Measurements from ENCODE around the gene KCNN1. TPM values are rescaled to one million over a fixed set of nuclear protein-coding genes. Genes with fewer than 3 reads are reported as not detected.

Gene KCNN1
- total and polyA plus RNA-seq, 9 of the 15 experiments (the other 6 are each of a cell fraction or from before 2014, with no cell fraction given), result 0.01 to 6.2 (median 0.72) TPM

DNA sequence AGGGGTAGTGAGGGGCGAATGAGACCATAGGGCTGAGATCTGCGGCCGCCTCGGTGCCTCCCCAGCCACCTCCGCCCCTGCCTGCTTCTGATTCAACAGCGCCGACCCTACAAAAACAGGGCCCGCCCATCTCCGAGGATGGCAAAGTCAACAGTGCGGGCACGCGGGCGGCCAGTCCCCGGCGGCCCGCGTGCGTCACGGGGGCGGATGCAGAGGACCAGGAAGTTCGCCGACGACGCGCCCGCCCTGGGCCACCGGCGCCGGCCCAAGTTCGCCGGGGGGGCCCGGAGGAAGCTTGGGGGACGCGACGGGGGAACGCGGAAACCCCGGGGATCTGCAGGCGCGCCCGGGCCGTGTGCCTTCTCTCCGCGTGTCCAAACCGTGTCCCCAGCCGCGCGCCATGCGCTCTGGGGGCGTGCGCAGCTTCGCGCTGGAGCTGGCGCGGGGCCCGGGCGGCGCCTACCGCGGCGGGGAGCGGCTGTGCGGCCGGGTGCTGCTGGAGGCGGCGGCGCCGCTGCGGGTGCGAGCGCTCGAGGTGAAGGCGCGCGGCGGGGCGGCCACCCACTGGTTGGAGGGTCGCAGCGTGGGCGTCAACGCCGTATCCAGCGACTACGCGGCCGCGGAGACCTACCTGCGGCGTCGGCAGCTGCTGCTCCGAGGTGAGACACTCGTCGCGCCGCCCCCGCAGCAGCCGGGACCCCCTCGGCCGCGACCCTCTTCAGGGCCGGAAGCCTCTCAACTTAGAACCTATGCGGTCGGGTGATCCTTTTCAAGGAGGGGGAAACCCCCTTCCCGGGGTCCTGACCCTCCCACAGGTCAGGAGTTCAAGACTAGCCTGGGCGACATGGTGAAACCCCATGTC, 34.2 kb downstream of the KCNN1 start (continued):
- TF ChIP-seq ZBTB8A (IDR thresholded peaks at IDR 0.05; ENCODE audit: partially characterized antibody) (no peak), DDX20 (tag; IDR thresholded peaks at IDR 0.05; ENCODE audit: low read depth) (no peak), PPARD (CRISPR knock-in tag; IDR thresholded peaks at IDR 0.05) (no peak), RBM14 (IDR thresholded peaks at IDR 0.05; ENCODE audit: borderline replicate concordance, insufficient read depth, low read depth, low read length) (0 out of 2 replicates have a peak, but pooled peaks have one; percentile 42), HDAC2 (IDR thresholded peaks at IDR 0.05) (no peak), CREM (IDR thresholded peaks at IDR 0.05; ENCODE audit: low read depth) (peak; percentile 75), ATF7 (IDR thresholded peaks at IDR 0.05) (peak; percentile 73), PRPF4 (IDR thresholded peaks at IDR 0.05; ENCODE audit: insufficient read depth, low read depth, low read length, poor library complexity, severe bottlenecking) (no peak), NR2C2 (CRISPR knock-in tag; IDR thresholded peaks at IDR 0.05) (no peak), NR2C2 (tag; IDR thresholded peaks at IDR 0.05) (peak; percentile 69; the same call in 1 of the 2 replicates), NRF1 (conservative IDR thresholded peaks at IDR 0.05 in 1 of 2, IDR thresholded peaks at IDR 0.05 in 1 of 2) (peak; percentile 85 to 87), POLR2A (conservative IDR thresholded peaks at IDR 0.05) (peak; percentile 73), CXXC5 (CRISPR knock-in tag; IDR thresholded peaks at IDR 0.05) (peak; percentile 94), ESRRB (CRISPR knock-in tag; IDR thresholded peaks at IDR 0.05; ENCODE audit: borderline replicate concordance) (no peak), SMAD4 (CRISPR knock-in tag; conservative IDR thresholded peaks at IDR 0.05) (peak; percentile 90), ZKSCAN8 (CRISPR knock-in tag; IDR thresholded peaks at IDR 0.05) (0 out of 2 replicates have a peak, but pooled peaks have one; percentile 11)
- TF ChIP-seq, protein P1, sequence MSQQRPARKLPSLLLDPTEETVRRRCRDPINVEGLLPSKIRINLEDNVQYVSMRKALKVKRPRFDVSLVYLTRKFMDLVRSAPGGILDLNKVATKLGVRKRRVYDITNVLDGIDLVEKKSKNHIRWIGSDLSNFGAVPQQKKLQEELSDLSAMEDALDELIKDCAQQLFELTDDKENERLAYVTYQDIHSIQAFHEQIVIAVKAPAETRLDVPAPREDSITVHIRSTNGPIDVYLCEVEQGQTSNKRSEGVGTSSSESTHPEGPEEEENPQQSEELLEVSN (IDR thresholded peaks at IDR 0.05; ENCODE audit: borderline replicate concordance in 1 of 2, extremely low read depth in 1 of 2, insufficient read depth in 1 of 2, insufficient read length in 1 of 2, low read depth in 1 of 2, low read length in 1 of 2, poor library complexity in 1 of 2, severe bottlenecking in 1 of 2), result peak; percentile 87 to 93
- TF ChIP-seq, protein P2, sequence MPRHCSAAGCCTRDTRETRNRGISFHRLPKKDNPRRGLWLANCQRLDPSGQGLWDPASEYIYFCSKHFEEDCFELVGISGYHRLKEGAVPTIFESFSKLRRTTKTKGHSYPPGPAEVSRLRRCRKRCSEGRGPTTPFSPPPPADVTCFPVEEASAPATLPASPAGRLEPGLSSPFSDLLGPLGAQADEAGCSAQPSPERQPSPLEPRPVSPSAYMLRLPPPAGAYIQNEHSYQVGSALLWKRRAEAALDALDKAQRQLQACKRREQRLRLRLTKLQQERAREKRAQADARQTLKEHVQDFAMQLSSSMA (CRISPR knock-in tag; IDR thresholded peaks at IDR 0.05), result no peak
- TF ChIP-seq, protein P3, sequence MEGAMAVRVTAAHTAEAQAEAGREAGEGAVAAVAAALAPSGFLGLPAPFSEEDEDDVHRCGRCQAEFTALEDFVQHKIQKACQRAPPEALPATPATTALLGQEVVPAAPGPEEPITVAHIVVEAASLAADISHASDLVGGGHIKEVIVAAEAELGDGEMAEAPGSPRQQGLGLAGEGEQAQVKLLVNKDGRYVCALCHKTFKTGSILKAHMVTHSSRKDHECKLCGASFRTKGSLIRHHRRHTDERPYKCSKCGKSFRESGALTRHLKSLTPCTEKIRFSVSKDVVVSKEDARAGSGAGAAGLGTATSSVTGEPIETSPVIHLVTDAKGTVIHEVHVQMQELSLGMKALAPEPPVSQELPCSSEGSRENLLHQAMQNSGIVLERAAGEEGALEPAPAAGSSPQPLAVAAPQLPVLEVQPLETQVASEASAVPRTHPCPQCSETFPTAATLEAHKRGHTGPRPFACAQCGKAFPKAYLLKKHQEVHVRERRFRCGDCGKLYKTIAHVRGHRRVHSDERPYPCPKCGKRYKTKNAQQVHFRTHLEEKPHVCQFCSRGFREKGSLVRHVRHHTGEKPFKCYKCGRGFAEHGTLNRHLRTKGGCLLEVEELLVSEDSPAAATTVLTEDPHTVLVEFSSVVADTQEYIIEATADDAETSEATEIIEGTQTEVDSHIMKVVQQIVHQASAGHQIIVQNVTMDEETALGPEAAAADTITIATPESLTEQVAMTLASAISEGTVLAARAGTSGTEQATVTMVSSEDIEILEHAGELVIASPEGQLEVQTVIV (CRISPR knock-in tag; IDR thresholded peaks at IDR 0.05; ENCODE audit: borderline replicate concordance), result peak; percentile 30; the same call in 1 of the 2 replicates
- TF ChIP-seq, protein P4, sequence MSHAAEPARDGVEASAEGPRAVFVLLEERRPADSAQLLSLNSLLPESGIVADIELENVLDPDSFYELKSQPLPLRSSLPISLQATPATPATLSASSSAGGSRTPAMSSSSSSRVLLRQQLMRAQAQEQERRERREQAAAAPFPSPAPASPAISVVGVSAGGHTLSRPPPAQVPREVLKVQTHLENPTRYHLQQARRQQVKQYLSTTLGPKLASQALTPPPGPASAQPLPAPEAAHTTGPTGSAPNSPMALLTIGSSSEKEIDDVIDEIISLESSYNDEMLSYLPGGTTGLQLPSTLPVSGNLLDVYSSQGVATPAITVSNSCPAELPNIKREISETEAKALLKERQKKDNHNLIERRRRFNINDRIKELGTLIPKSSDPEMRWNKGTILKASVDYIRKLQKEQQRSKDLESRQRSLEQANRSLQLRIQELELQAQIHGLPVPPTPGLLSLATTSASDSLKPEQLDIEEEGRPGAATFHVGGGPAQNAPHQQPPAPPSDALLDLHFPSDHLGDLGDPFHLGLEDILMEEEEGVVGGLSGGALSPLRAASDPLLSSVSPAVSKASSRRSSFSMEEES (CRISPR knock-in tag; IDR thresholded peaks at IDR 0.05), result no peak

Measured in K562 (cell line).